ENCODE data around the gene AKNAD1.

DNA sequence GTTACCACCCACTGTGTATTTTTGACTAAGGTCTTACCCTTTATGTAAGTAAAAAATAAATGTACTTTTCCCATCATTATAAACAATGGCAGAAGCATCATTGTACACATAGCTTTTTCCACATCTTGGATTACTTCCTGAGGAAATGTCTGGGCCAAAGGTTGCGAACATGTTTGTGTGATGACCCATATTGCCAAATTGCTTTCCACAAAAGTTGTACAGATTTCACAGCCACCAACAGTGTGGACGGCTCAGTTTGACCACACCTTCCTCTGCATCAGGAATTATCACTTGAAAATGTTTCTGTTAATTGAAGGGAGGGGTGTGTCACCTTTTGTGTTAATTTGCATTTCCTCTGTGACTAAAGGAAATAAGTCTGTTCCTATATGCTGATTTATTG is 25.7 kb downstream of the AKNAD1 start:
- TF ChIP-seq NRF1 (conservative IDR thresholded peaks at IDR 0.05; ENCODE audit: low read depth, low read length), result no peak
- TF ChIP-seq, protein P1, sequence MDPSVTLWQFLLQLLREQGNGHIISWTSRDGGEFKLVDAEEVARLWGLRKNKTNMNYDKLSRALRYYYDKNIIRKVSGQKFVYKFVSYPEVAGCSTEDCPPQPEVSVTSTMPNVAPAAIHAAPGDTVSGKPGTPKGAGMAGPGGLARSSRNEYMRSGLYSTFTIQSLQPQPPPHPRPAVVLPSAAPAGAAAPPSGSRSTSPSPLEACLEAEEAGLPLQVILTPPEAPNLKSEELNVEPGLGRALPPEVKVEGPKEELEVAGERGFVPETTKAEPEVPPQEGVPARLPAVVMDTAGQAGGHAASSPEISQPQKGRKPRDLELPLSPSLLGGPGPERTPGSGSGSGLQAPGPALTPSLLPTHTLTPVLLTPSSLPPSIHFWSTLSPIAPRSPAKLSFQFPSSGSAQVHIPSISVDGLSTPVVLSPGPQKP (IDR thresholded peaks at IDR 0.05; ENCODE audit: low read depth, low read length), result no peak
- TF ChIP-seq, protein P2, sequence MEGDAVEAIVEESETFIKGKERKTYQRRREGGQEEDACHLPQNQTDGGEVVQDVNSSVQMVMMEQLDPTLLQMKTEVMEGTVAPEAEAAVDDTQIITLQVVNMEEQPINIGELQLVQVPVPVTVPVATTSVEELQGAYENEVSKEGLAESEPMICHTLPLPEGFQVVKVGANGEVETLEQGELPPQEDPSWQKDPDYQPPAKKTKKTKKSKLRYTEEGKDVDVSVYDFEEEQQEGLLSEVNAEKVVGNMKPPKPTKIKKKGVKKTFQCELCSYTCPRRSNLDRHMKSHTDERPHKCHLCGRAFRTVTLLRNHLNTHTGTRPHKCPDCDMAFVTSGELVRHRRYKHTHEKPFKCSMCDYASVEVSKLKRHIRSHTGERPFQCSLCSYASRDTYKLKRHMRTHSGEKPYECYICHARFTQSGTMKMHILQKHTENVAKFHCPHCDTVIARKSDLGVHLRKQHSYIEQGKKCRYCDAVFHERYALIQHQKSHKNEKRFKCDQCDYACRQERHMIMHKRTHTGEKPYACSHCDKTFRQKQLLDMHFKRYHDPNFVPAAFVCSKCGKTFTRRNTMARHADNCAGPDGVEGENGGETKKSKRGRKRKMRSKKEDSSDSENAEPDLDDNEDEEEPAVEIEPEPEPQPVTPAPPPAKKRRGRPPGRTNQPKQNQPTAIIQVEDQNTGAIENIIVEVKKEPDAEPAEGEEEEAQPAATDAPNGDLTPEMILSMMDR (IDR thresholded peaks at IDR 0.05 in 2 of 3, conservative IDR thresholded peaks at IDR 0.05 in 1 of 3; ENCODE audit: control insufficient read depth in 2 of 3, extremely low read depth in 1 of 3, insufficient read depth in 1 of 3, low read depth in 3 of 3, low read length in 3 of 3), result no peak

Data from GM12878 (cell line).